HCT116 (cell line): Measurements from ENCODE around the gene CFDP1. TPM values are rescaled to one million over a fixed set of nuclear protein-coding genes. Genes with fewer than 3 reads are reported as not detected.
A peak's percentile ranks its signal among the peaks of the same experiment; 100 is the strongest.

Experiments
- ATAC-seq: fragments of 200-7000 bp; cut with Tn5 transposase; 2 replicates; pipeline ENCODE4 v1.9.1; 2020; ENCODE audit warnings: mild to moderate bottlenecking, moderate library complexity
- BruUV-seq: library from RNA; stranded (reverse); fragments of 400-500 nt; replicated peaks from 2 replicates; lab custom pipeline; 2021; lab: Mats Ljungman, UMichigan
- CTCF ChIA-PET: fragments of 300-600 bp; sonication (Branson Sonifier 250); formaldehyde crosslinking; loops from one replicate; lab custom pipeline; 2021; ENCODE audit warnings: antibody characterized with exemption; lab: Charles Lee
- POLR2A ChIA-PET: fragments of 300-600, 350-600 bp; sonication (Branson Sonifier 250); formaldehyde crosslinking; loops from one replicate; lab custom pipeline; 2021; ENCODE audit warnings: antibody characterized with exemption; lab: Charles Lee
- RAD21 ChIA-PET, 2 experiments: fragments of 300-600 bp; sonication (Branson Sonifier 250); formaldehyde crosslinking; loops; one replicate each; lab custom pipeline; 2023; ENCODE audit warnings: low total read pairs in 2 of 2; ENCODE audit not compliant: uncharacterized antibody in 2 of 2, unreplicated experiment in 2 of 2, low non-redundant PET in 1 of 2; lab: Charles Lee
- DNase-seq: peaks from one replicate; pipeline ENCODE4 v3.0.0-alpha.2; 2010; ENCODE audit warnings: low read depth, low spot score
- H2AFZ ChIP-seq: fragments of 200-600 bp; shearing (Covaris generic), sonication (generic); 2 replicates; pipeline ENCODE4 v1.6.1; 2017; ENCODE audit warnings: low read depth, mixed run types, mixed read lengths, antibody characterized with exemption, low read length; ENCODE audit not compliant: poor library complexity, severe bottlenecking
- H3K27ac ChIP-seq: 2 replicates; pipeline ENCODE4 v1.5.1; 2012; ENCODE audit warnings: low read depth, low read length
- H3K27me3 ChIP-seq: fragments of 200-600 bp; sonication (generic); 2 replicates; pipeline ENCODE4 v1.6.1; 2016; ENCODE audit warnings: mixed run types, low read length, mixed read lengths; ENCODE audit not compliant: insufficient read depth
- H3K36me3 ChIP-seq, 2 experiments: fragments of 200-500 bp in 1 of 2; fragments of 200-600 bp in 1 of 2; sonication (Bioruptor generic) in 1 of 2; sonication (generic) in 1 of 2; 2 replicates each; pipeline versions ENCODE4 v1.5.1 to v1.6.1; 2014 to 2016; ENCODE audit warnings: low read length in 2 of 2, inconsistent platforms in 1 of 2, mixed read lengths in 1 of 2, mixed run types in 1 of 2; ENCODE audit not compliant: insufficient read depth in 2 of 2, control insufficient read depth in 1 of 2
- H3K4me1 ChIP-seq, 2 experiments: fragments of 200-600 bp in 1 of 2; sonication (generic) in 1 of 2; 2 replicates each; pipeline versions ENCODE4 v1.5.1 to v1.6.1; 2012 to 2017; ENCODE audit warnings: low read length in 2 of 2, inconsistent platforms in 1 of 2, mild to moderate bottlenecking in 1 of 2, mixed read lengths in 1 of 2, mixed run types in 1 of 2, moderate library complexity in 1 of 2; ENCODE audit not compliant: insufficient read depth in 2 of 2, control insufficient read depth in 1 of 2
- H3K4me2 ChIP-seq: fragments of 200-600 bp; sonication (generic); 2 replicates; pipeline ENCODE4 v1.6.1; 2017; ENCODE audit warnings: mixed run types, low read length, mixed read lengths
- H3K4me3 ChIP-seq, 2 experiments: fragments of 200-600 bp in 1 of 2; sonication (generic) in 1 of 2; replicated peaks in 1 of 2; 2 replicates each; pipeline ENCODE4 v1.5.1; 2011 to 2016; ENCODE audit warnings: low read length in 2 of 2, control low read depth in 1 of 2, low read depth in 1 of 2, mild to moderate bottlenecking in 1 of 2, mixed read lengths in 1 of 2, mixed run types in 1 of 2
- H3K79me2 ChIP-seq: fragments of 200-600 bp; sonication (generic); 2 replicates; pipeline ENCODE4 v1.6.1; 2017; ENCODE audit warnings: mild to moderate bottlenecking, mixed run types, low read length, moderate library complexity, mixed read lengths; ENCODE audit not compliant: insufficient read depth
- H3K9ac ChIP-seq: fragments of 200-600 bp; sonication (generic); 2 replicates; pipeline ENCODE4 v1.6.1; 2016; ENCODE audit warnings: low read length, mixed read lengths
- H3K9me2 ChIP-seq: fragments of 200-600 bp; sonication (generic), shearing (Covaris generic); 2 replicates; pipeline ENCODE4 v1.6.1; 2017; ENCODE audit warnings: mixed run types, mild to moderate bottlenecking, moderate library complexity; ENCODE audit not compliant: insufficient read depth
- H3K9me3 ChIP-seq, 2 experiments: fragments of 200-500 bp in 1 of 2; fragments of 200-600 bp in 1 of 2; sonication (Bioruptor generic) in 1 of 2; sonication (generic) in 1 of 2; 2 replicates each; pipeline ENCODE4 v1.6.1; 2014 to 2017; ENCODE audit warnings: low read length in 2 of 2, mixed read lengths in 2 of 2, inconsistent platforms in 1 of 2, low read depth in 1 of 2, mild to moderate bottlenecking in 1 of 2, mixed run types in 1 of 2, moderate library complexity in 1 of 2; ENCODE audit not compliant: control insufficient read depth in 1 of 2, insufficient read depth in 1 of 2
- H4K20me1 ChIP-seq: fragments of 200-600 bp; sonication (generic), shearing (Covaris generic); 2 replicates; pipeline ENCODE4 v1.6.1; 2017; ENCODE audit warnings: mixed run types, mild to moderate bottlenecking, moderate library complexity; ENCODE audit not compliant: insufficient read depth
- CBX3 ChIP-seq: IDR thresholded peaks from 2 replicates; pipeline ENCODE4 v1.6.1; 2012; ENCODE audit warnings: low read depth
- EGR1 ChIP-seq: IDR thresholded peaks from 2 replicates; pipeline ENCODE4 v1.6.1; 2012; ENCODE audit warnings: low read depth
- ELF1 ChIP-seq: IDR thresholded peaks from 2 replicates; pipeline ENCODE4 v1.6.1; 2012; ENCODE audit warnings: low read depth, borderline replicate concordance
- FOSL1 ChIP-seq: IDR thresholded peaks from 2 replicates; pipeline ENCODE4 v1.6.1; 2012; ENCODE audit warnings: low read depth
- JUND ChIP-seq: IDR thresholded peaks from 2 replicates; pipeline ENCODE4 v1.6.1; 2012
- POLR2AphosphoS5 ChIP-seq: IDR thresholded peaks from 2 replicates; pipeline ENCODE4 v1.6.1; 2011; ENCODE audit warnings: mild to moderate bottlenecking, low read depth, low read length, moderate library complexity
- RAD21 ChIP-seq: IDR thresholded peaks from 2 replicates; pipeline ENCODE4 v1.6.1; 2012; ENCODE audit warnings: low read depth, mild to moderate bottlenecking
- SP1 ChIP-seq: IDR thresholded peaks from 2 replicates; pipeline ENCODE4 v1.6.1; 2012; ENCODE audit warnings: low read depth
- SRF ChIP-seq: IDR thresholded peaks from 2 replicates; pipeline ENCODE4 v1.6.1; 2012; ENCODE audit warnings: low read depth
- YY1 ChIP-seq: IDR thresholded peaks from 2 replicates; pipeline ENCODE4 v1.6.1; 2011; ENCODE audit warnings: low read length, low read depth, moderate library complexity, mild to moderate bottlenecking; ENCODE audit not compliant: insufficient replicate concordance; ENCODE audit errors: extremely low read depth
- ZFX ChIP-seq: fragments of 450-650 bp; IDR thresholded peaks from 2 replicates; pipeline ENCODE4 v1.6.1; 2017
- intact Hi-C: fragments of 100-400 bp; cut with micrococcal nuclease; formaldehyde crosslinking; loops from 2 replicates; pipeline ENCODE4 v1.10.0; 2022
- total RNA-seq: library from RNA; stranded (reverse); gene quantifications from one replicate; pipeline ENCODE4 v1.2.1, GENCODE V29; 2021; ENCODE audit not compliant: unreplicated experiment
- TF ChIP-seq, protein P1 (sequence below), 3 experiments: fragments of 200-600 bp in 1 of 3; sonication (generic) in 1 of 3; IDR thresholded peaks in 2 of 3; conservative IDR thresholded peaks in 1 of 3; 2 replicates each; pipeline ENCODE4 v1.5.1; 2012 to 2017; ENCODE audit warnings: low read depth in 2 of 3, low read length in 2 of 3, antibody characterized with exemption in 1 of 3, borderline replicate concordance in 1 of 3, control low read depth in 1 of 3, mild to moderate bottlenecking in 1 of 3, mixed read lengths in 1 of 3, mixed run types in 1 of 3, moderate library complexity in 1 of 3; ENCODE audit not compliant: insufficient read depth in 1 of 3
- TF ChIP-seq, protein P2 (sequence below): IDR thresholded peaks from 2 replicates; pipeline ENCODE4 v1.6.1; 2012; ENCODE audit warnings: low read depth
- TF ChIP-seq, protein P3 (sequence below): IDR thresholded peaks from 2 replicates; pipeline ENCODE4 v1.6.1; 2012
- TF ChIP-seq, protein P4 (sequence below): IDR thresholded peaks from 2 replicates; pipeline ENCODE4 v1.6.1; 2011; ENCODE audit warnings: mild to moderate bottlenecking, low read length, moderate library complexity; ENCODE audit not compliant: insufficient replicate concordance; ENCODE audit errors: extremely low read depth

CFDP1 gene
- total RNA-seq, 1 experiment from 2014 or later, result 45.3 TPM

DNA sequence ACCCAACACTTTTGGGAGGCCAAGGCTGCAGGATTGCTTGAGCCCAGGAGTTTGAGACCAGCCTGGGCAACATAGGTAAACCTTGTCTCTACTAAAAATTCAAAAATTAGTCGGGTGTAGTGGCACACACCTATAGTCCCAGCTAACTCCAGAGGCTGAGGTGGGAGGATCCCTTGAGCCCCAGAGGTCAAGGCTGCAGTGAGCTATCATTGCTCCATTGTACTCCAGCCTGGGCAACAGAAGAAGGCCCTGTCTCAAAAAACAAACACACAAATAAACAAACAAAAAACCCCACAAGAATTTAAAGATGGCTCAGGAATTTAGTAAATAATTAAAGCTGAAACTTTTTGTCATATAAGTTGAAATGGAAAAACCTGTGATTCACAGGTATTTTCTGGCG, 33.5 kb upstream of the CFDP1 start (continued):
- TF ChIP-seq, protein P1, sequence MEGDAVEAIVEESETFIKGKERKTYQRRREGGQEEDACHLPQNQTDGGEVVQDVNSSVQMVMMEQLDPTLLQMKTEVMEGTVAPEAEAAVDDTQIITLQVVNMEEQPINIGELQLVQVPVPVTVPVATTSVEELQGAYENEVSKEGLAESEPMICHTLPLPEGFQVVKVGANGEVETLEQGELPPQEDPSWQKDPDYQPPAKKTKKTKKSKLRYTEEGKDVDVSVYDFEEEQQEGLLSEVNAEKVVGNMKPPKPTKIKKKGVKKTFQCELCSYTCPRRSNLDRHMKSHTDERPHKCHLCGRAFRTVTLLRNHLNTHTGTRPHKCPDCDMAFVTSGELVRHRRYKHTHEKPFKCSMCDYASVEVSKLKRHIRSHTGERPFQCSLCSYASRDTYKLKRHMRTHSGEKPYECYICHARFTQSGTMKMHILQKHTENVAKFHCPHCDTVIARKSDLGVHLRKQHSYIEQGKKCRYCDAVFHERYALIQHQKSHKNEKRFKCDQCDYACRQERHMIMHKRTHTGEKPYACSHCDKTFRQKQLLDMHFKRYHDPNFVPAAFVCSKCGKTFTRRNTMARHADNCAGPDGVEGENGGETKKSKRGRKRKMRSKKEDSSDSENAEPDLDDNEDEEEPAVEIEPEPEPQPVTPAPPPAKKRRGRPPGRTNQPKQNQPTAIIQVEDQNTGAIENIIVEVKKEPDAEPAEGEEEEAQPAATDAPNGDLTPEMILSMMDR (IDR thresholded peaks at IDR 0.05 in 2 of 3, conservative IDR thresholded peaks at IDR 0.05 in 1 of 3; ENCODE audit: borderline replicate concordance in 1 of 3, insufficient read depth in 1 of 3, low read depth in 2 of 3, low read length in 2 of 3), result no peak

DNA sequence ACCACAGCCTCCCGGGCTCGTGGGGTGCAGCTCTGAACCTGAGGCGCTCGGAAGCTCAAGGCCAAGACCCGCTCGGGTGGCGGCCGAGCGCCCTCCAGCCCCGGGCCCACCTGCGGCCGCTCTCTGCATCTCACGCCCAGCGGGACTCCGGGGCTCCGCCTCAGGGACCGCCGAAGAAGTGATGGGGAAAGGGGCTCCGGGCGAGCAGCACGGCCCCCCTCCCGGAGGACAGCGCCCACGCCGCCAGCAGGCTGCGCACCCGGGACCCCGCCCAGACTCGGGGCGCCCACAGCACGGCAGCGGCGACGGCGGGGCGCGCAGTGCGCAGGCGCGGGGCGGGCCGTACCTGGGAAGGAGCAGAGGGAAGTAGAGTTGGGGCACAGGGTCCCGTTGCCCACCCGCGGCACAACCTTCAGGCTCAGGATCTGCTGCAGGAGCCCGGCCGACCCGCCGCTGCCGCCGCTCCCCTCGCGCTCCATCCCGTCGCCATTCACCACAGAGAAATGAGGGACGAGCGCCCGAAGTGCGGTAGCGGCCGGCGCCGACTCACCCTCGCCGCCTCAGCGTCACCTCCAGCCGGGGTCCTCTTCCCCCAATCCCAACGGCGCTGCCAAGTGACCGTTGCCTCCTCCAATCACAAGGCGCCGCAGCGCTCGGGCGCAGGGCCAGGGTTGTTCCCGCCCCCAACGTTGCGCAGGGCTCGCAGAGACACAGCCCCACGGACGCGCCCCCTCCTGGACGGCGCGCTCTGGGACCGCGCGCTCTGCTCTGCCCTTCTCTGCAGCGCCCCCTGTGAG, 31.0 kb upstream of the CFDP1 start, which contains the start of gene TMEM170A:
TMEM170A (minus strand) TSS at position 568 of the 797 bp plus-strand sequence; CDS start at position 479, 89 bp downstream.
- DNase-seq (peak; percentile 96), ATAC-seq (peak; percentile 91)
- peak within 1 kb of the TSS; percentile 94 for H3K27ac ChIP-seq
- ChIA-PET CTCF (interaction anchor here (0.8 to 4.3 kb wide), 7 partner anchors 14 to 265 kb away, joined by 3 to 21 read pairs (median 4); partner anchors contain the start of genes CFDP1 and CHST6), POLR2A (interaction anchor here (0.7 to 0.9 kb wide), 2 partner anchors 53 kb away, joined by 3 read pairs; no protein-coding TSS in a partner anchor), RAD21 (interaction anchor here (0.6 to 1.0 kb wide), 3 partner anchors 102 to 265 kb away, joined by 3 to 6 read pairs (median 5); partner anchors contain the start of gene GABARAPL2 (in 1 of the 2))
- peak within 1 kb of the TSS; percentile 97 for H2AFZ ChIP-seq
- peak within 1 kb of the TSS; percentile 90 for H3K4me2 ChIP-seq
- peaks cover 3 to 26% of the 10 kb centered on the region in 2 experiments; a peak in 3 of 4 replicates for H3K4me1 ChIP-seq
- H3K4me3 ChIP-seq, result peak within 1 kb of the TSS; percentile 78 to 92
- BruUV-seq, result no TSS peak
- H3K27me3 ChIP-seq, result no peaks in the 10 kb centered on the region
- peaks cover 48% of the 10 kb centered on the region for H3K79me2 ChIP-seq
- no peaks in the 10 kb centered on the region for H4K20me1 ChIP-seq
- peak within 1 kb of the TSS; percentile 87 for H3K9ac ChIP-seq
- no peaks in the 10 kb centered on the region; a peak in 1 of 4 replicates for H3K36me3 ChIP-seq
- H3K9me2 ChIP-seq, result no peaks in the 10 kb centered on the region
- intact Hi-C loops, result loop anchor here (1.0 to 2.0 kb wide), 2 partner anchors 86 to 265 kb away; no protein-coding TSS in a partner anchor
- no peaks in the 10 kb centered on the region for H3K9me3 ChIP-seq
- TF ChIP-seq FOSL1 (no peak), CBX3 (peak; percentile 97), EGR1 (no peak), POLR2AphosphoS5 (peak; percentile 98), YY1 (peak; percentile 49), ZFX (peak; percentile 92), ELF1 (no peak; the same call in 1 of the 2 replicates), SRF (peak; percentile 71), JUND (no peak), RAD21 (peak; percentile 81), SP1 (peak; percentile 92)
- TF ChIP-seq, protein P2, sequence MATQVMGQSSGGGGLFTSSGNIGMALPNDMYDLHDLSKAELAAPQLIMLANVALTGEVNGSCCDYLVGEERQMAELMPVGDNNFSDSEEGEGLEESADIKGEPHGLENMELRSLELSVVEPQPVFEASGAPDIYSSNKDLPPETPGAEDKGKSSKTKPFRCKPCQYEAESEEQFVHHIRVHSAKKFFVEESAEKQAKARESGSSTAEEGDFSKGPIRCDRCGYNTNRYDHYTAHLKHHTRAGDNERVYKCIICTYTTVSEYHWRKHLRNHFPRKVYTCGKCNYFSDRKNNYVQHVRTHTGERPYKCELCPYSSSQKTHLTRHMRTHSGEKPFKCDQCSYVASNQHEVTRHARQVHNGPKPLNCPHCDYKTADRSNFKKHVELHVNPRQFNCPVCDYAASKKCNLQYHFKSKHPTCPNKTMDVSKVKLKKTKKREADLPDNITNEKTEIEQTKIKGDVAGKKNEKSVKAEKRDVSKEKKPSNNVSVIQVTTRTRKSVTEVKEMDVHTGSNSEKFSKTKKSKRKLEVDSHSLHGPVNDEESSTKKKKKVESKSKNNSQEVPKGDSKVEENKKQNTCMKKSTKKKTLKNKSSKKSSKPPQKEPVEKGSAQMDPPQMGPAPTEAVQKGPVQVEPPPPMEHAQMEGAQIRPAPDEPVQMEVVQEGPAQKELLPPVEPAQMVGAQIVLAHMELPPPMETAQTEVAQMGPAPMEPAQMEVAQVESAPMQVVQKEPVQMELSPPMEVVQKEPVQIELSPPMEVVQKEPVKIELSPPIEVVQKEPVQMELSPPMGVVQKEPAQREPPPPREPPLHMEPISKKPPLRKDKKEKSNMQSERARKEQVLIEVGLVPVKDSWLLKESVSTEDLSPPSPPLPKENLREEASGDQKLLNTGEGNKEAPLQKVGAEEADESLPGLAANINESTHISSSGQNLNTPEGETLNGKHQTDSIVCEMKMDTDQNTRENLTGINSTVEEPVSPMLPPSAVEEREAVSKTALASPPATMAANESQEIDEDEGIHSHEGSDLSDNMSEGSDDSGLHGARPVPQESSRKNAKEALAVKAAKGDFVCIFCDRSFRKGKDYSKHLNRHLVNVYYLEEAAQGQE, result no peak
- TF ChIP-seq, protein P3, sequence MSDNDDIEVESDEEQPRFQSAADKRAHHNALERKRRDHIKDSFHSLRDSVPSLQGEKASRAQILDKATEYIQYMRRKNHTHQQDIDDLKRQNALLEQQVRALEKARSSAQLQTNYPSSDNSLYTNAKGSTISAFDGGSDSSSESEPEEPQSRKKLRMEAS, result peak; percentile 81
- TF ChIP-seq, protein P4, sequence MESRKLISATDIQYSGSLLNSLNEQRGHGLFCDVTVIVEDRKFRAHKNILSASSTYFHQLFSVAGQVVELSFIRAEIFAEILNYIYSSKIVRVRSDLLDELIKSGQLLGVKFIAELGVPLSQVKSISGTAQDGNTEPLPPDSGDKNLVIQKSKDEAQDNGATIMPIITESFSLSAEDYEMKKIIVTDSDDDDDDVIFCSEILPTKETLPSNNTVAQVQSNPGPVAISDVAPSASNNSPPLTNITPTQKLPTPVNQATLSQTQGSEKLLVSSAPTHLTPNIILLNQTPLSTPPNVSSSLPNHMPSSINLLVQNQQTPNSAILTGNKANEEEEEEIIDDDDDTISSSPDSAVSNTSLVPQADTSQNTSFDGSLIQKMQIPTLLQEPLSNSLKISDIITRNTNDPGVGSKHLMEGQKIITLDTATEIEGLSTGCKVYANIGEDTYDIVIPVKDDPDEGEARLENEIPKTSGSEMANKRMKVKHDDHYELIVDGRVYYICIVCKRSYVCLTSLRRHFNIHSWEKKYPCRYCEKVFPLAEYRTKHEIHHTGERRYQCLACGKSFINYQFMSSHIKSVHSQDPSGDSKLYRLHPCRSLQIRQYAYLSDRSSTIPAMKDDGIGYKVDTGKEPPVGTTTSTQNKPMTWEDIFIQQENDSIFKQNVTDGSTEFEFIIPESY, result peak; percentile 63
